Coronary artery (tissue), 2 donors: ENCODE data around the gene NKTR.

Experiments
- DNase-seq: peaks from one replicate; pipeline ENCODE4 v3.0.0-alpha.2; 2017; ENCODE audit warnings: low spot score
- H3K27ac ChIP-seq, 2 donors: fragments of 200-600 bp; sonication (generic); one replicate each; pipeline ENCODE4 v1.5.1; 2016 to 2019
- H3K4me3 ChIP-seq: fragments of 200-600 bp; sonication (generic); 2 replicates; pipeline ENCODE4 v1.5.1; 2016; ENCODE audit warnings: mild to moderate bottlenecking, moderate library complexity
- TF ChIP-seq, protein P1 (sequence below): fragments of 200-600 bp; sonication (generic); IDR thresholded peaks from one replicate; pipeline ENCODE4 v1.5.1; 2019; ENCODE audit warnings: antibody characterized with exemption

The NKTR gene

GRCh38 chr3:42691816-42692666 is 91.6 kb downstream of the NKTR start:
- H3K4me3 ChIP-seq = no peak overlapping the region
- no peak for DNase-seq
- no peak overlapping the region for H3K27ac ChIP-seq
- TF ChIP-seq, protein P1, sequence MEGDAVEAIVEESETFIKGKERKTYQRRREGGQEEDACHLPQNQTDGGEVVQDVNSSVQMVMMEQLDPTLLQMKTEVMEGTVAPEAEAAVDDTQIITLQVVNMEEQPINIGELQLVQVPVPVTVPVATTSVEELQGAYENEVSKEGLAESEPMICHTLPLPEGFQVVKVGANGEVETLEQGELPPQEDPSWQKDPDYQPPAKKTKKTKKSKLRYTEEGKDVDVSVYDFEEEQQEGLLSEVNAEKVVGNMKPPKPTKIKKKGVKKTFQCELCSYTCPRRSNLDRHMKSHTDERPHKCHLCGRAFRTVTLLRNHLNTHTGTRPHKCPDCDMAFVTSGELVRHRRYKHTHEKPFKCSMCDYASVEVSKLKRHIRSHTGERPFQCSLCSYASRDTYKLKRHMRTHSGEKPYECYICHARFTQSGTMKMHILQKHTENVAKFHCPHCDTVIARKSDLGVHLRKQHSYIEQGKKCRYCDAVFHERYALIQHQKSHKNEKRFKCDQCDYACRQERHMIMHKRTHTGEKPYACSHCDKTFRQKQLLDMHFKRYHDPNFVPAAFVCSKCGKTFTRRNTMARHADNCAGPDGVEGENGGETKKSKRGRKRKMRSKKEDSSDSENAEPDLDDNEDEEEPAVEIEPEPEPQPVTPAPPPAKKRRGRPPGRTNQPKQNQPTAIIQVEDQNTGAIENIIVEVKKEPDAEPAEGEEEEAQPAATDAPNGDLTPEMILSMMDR = no peak

DNA sequence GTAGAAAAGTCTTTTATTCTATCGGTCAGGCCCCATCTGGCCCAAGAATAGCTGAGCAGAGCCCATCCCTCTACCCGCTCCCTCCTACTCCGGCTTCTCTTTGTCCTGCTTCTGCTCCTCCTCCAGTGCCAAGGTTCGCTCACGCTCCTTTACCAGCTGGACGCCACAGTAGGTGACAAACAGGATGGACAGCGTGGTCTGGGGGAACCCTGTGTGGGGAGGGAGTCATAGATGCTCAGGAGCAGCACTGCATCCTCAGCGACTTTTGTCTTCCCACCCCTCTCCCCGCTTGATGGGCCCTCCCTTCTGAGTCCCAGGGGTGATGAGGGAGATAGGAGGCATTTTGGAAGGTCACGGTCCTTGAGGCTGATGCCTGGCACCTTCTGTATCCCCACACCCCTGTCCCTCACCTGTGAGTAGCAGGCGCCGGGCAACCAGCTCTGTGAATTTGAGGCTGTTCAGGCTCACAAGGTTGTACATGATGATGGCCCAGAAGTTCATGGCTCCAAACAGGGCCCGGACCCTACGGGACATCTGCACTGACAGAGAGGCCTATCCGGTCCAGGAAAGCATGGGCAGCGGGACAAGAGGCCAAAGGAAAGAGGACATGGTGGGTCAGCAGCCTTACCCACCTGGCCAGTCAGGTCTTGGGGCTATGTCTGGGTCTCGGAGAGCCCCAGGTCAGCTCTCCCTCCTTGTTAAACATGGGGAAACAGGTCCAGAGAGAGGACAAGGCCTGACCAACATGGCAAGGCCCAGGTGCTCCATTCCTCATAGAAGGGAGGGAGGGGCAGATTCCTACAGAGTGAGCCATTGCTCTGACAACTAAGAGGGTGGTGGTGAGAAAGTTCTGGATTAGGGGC is 92.4 kb downstream of the NKTR start:
- Histone ChIP-seq H3K27ac (no peak overlapping the region), H3K4me3 (no peak overlapping the region)
- no peak for DNase-seq
- TF ChIP-seq, protein P1 = no peak

GRCh38 chr3:42693530-42693930 is 93.0 kb downstream of the NKTR start:
- DNase-seq = no peak
- TF ChIP-seq, protein P1 = no peak
- no peak overlapping the region for H3K27ac ChIP-seq

GRCh38 chr3:42694366-42694765 is 93.9 kb downstream of the NKTR start:
- DNase-seq = no peak
- no peak overlapping the region for H3K4me3 ChIP-seq
- H3K27ac ChIP-seq = no peak overlapping the region
- TF ChIP-seq, protein P1 = no peak

More at GRCh38 chr3:42693530-42693930, 93.0 kb downstream of the NKTR start:
- H3K4me3 ChIP-seq = no peak overlapping the region

GRCh38 chr3:42696356-42697288 is 96.1 kb downstream of the NKTR start:
- TF ChIP-seq, protein P1 = no peak
- H3K4me3 ChIP-seq = no peak overlapping the region
- DNase-seq = peak; percentile 62

DNA sequence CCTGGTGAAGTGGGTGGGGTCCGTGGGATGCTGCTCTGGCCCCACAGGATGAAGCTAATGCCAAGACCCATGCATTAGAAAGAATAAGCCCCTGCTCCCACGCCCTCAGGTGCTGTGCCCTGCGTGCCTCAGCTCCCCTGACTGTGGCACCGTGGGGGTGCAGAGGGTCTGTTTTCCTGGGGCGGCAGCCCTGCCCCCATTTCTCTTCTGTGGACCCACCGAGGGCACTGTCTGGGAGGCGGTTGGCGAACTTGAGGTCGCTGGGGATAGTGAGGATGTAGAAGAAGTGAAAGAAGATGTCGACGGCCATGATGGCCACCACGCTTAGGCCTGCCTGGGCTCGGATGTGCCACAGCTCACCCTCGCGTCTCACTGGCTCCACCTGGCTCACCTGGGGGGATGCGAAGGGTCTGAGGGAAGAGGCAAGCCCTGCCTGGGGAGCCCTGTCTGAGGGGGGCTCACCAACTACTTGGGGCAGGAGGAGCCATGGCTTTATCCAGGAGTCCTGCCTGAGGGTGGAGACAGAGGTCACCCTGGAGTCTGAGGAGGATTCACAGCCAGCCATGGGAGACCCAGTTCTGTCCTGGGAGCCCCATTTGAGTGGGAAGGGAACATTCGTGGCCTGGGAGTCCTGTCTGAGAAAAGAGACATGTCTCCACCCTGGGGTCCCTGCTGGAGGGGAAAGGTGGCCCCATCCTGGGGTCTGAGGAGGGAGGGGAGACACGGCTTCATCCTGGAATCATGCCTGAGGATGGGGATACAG is 97.0 kb downstream of the NKTR start:
- TF ChIP-seq, protein P1 = no peak
- H3K4me3 ChIP-seq = no peak overlapping the region
- no peak for DNase-seq
- H3K27ac ChIP-seq = no peak overlapping the region

More at GRCh38 chr3:42696356-42697288, 96.1 kb downstream of the NKTR start:
- no peak overlapping the region for H3K27ac ChIP-seq
